CD8-positive, alpha-beta memory T cell (primary cell): ENCODE measurements around the gene BMI1. TPM values are rescaled to one million over a fixed set of nuclear protein-coding genes. Genes with fewer than 3 reads are reported as not detected.
"Not testable (repeated sequence)": the region's sequence is repeated elsewhere in the genome, so short reads cannot be mapped to it uniquely, and the experiment has no call there.

Experiments used
- CTCF ChIA-PET: fragments of 350-600 bp; sonication (Branson Sonifier 250); formaldehyde crosslinking; loops from one replicate; lab custom pipeline; 2021; ENCODE audit warnings: antibody characterized with exemption; lab: Charles Lee
- POLR2A ChIA-PET: fragments of 350-600 bp; sonication (Branson Sonifier 250); formaldehyde crosslinking; loops from one replicate; lab custom pipeline; 2021; ENCODE audit warnings: antibody characterized with exemption; lab: Charles Lee
- DNase-seq, 5 donors: peaks; one replicate each; pipeline versions ENCODE4 v3.0.0 to v3.0.0-alpha.2; 2020 to 2022; ENCODE audit warnings: mixed read lengths in 1 of 5
- H3K27ac ChIP-seq: one replicate; pipeline ENCODE4 v1.7.0; 2013; ENCODE audit warnings: low read depth, mild to moderate bottlenecking, low read length, moderate library complexity
- H3K27me3 ChIP-seq: 2 replicates; pipeline ENCODE4 v1.7.0; 2013; ENCODE audit warnings: low read length, mild to moderate bottlenecking; ENCODE audit not compliant: insufficient read depth, poor library complexity, severe bottlenecking
- H3K36me3 ChIP-seq: 2 replicates; pipeline ENCODE4 v1.7.0; 2013; ENCODE audit warnings: mild to moderate bottlenecking, low read length, moderate library complexity; ENCODE audit not compliant: insufficient read depth
- H3K4me1 ChIP-seq: 2 replicates; pipeline ENCODE4 v1.7.0; 2013; ENCODE audit warnings: mild to moderate bottlenecking, low read length, moderate library complexity; ENCODE audit not compliant: insufficient read depth
- H3K4me3 ChIP-seq: 2 replicates; pipeline ENCODE4 v1.7.0; 2013; ENCODE audit warnings: mild to moderate bottlenecking, low read length
- H3K9me3 ChIP-seq: 2 replicates; pipeline ENCODE4 v1.7.0; 2013; ENCODE audit warnings: mild to moderate bottlenecking, low read length
- H3K27ac Mint-ChIP-seq, 8 donors: one replicate each; pipeline ENCODE4 v1.8.0; 2020 to 2021; ENCODE audit warnings: mixed read lengths in 8 of 8, mild to moderate bottlenecking in 6 of 8, inconsistent platforms in 3 of 8, moderate library complexity in 3 of 8
- H3K27me3 Mint-ChIP-seq, 2 donors: one replicate each; pipeline ENCODE4 v1.8.0; 2020 to 2021; ENCODE audit warnings: mixed read lengths in 2 of 2, mild to moderate bottlenecking in 1 of 2, moderate library complexity in 1 of 2
- H3K36me3 Mint-ChIP-seq, 3 donors: one replicate each; pipeline ENCODE4 v1.8.0; 2020 to 2021; ENCODE audit warnings: mixed read lengths in 3 of 3, inconsistent platforms in 1 of 3, mild to moderate bottlenecking in 1 of 3
- H3K4me1 Mint-ChIP-seq, 3 donors: one replicate each; pipeline ENCODE4 v1.8.0; 2020 to 2021; ENCODE audit warnings: mixed read lengths in 3 of 3, inconsistent platforms in 1 of 3, mild to moderate bottlenecking in 1 of 3
- H3K4me3 Mint-ChIP-seq, 7 donors: one replicate each; pipeline ENCODE4 v1.8.0; 2020 to 2021; ENCODE audit warnings: mixed read lengths in 7 of 7, mild to moderate bottlenecking in 6 of 7, moderate library complexity in 4 of 7, inconsistent platforms in 2 of 7
- H3K9me3 Mint-ChIP-seq, 5 donors: one replicate each; pipeline ENCODE4 v1.8.0; 2020 to 2022; ENCODE audit warnings: mixed read lengths in 5 of 5, mild to moderate bottlenecking in 3 of 5, moderate library complexity in 2 of 5, inconsistent platforms in 1 of 5
- polyA plus RNA-seq: library from polyadenylated mRNA; unstranded; fragments of 300-500 nt; fragmentation: Illumina TruSeq; gene quantifications from one replicate; pipeline ENCODE4 v1.2.3, GENCODE V29; 2021
- total RNA-seq, 2 experiments: library from RNA; stranded (reverse); gene quantifications; one replicate each; pipeline ENCODE4 v1.2.3, GENCODE V29; 2021

BMI1 gene
- total and polyA plus RNA-seq, 3 experiments from 2014 or later = 39.3 to 97.3 (median 87.8) TPM

- Mint-ChIP-seq H3K4me3 (no peak overlapping the region), H3K9me3 (no peaks in the 10 kb centered on the region), H3K4me1 (no peaks in the 10 kb centered on the region), H3K27ac (no peak overlapping the region), H3K36me3 (no peaks in the 10 kb centered on the region), H3K27me3 (peaks cover 7 to 45% of the 10 kb centered on the region in 2 donors)
- Histone ChIP-seq H3K27me3 (no peaks in the 10 kb centered on the region), H3K4me1 (no peaks in the 10 kb centered on the region), H3K4me3 (no peak overlapping the region), H3K36me3 (no peaks in the 10 kb centered on the region), H3K27ac (no peak overlapping the region), H3K9me3 (no peaks in the 10 kb centered on the region)
- CTCF ChIA-PET = no interaction called here
- no peak for DNase-seq
- POLR2A ChIA-PET = no interaction called here
Observed at GRCh38 chr10:22303461-22303860, 17.4 kb upstream of the BMI1 start.

DNA sequence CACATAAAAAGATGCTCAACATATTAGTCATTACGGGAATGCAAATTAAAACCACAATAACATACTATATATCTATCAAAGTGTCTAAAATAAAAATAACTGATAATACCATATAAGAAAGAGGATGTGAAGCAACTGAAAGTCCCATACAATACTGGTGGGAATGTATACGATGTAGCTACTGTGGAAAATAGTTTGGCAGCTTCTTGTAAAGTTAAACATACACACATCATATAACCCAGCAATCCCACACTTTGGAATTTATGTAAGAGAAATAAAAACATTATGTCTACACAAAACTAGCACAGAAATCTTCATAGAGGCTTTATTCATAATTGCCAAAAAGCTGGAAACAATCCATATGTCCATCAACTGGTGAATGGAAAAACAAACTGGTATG, 15.2 kb upstream of the BMI1 start:
- no peak overlapping the region for H3K27ac ChIP-seq
- Mint-ChIP-seq H3K4me1 (no peaks in the 10 kb centered on the region), H3K27ac (no peak overlapping the region), H3K4me3 (no peak overlapping the region), H3K36me3 (no peaks in the 10 kb centered on the region), H3K27me3 (peaks cover 9 to 37% of the 10 kb centered on the region in 2 donors), H3K9me3 (no peaks in the 10 kb centered on the region)
- no peaks in the 10 kb centered on the region for H3K4me1 ChIP-seq
- DNase-seq = no peak
- CTCF ChIA-PET = no interaction called here
- POLR2A ChIA-PET = no interaction called here
- H3K36me3 ChIP-seq = no peaks in the 10 kb centered on the region
- H3K9me3 ChIP-seq = no peaks in the 10 kb centered on the region
- no peaks in the 10 kb centered on the region for H3K27me3 ChIP-seq
- H3K4me3 ChIP-seq = no peak overlapping the region

- Mint-ChIP-seq H3K27ac (no peak overlapping the region), H3K36me3 (no peaks in the 10 kb centered on the region), H3K9me3 (no peaks in the 10 kb centered on the region), H3K4me3 (no peak overlapping the region), H3K4me1 (no peaks in the 10 kb centered on the region), H3K27me3 (peaks cover 9 to 43% of the 10 kb centered on the region in 2 donors)
- H3K36me3 ChIP-seq = no peaks in the 10 kb centered on the region
- ChIA-PET CTCF (interaction anchor here (1.6 kb wide), 1 partner anchor 8 kb away, joined by 3 read pairs; the partner anchor contains the start of gene COMMD3), POLR2A (no interaction called here)
- H3K9me3 ChIP-seq = no peaks in the 10 kb centered on the region
- H3K4me1 ChIP-seq = no peaks in the 10 kb centered on the region
- no peak overlapping the region for H3K27ac ChIP-seq
- DNase-seq = no peak
- H3K27me3 ChIP-seq = no peaks in the 10 kb centered on the region
- no peak overlapping the region for H3K4me3 ChIP-seq
Observed at GRCh38 chr10:22308390-22308789, 12.5 kb upstream of the BMI1 start.

GRCh38 chr10:22309180-22310000, 11.5 kb upstream of the BMI1 start:
- peak overlapping the region in 1 of 8 donors; percentile 32 for H3K27ac Mint-ChIP-seq
- no peaks in the 10 kb centered on the region for H3K36me3 Mint-ChIP-seq
- no peaks in the 10 kb centered on the region for H3K9me3 Mint-ChIP-seq
- no peak overlapping the region for H3K4me3 Mint-ChIP-seq
- DNase-seq = no peak
- Histone ChIP-seq H3K9me3 (no peaks in the 10 kb centered on the region), H3K36me3 (no peaks in the 10 kb centered on the region), H3K27me3 (no peaks in the 10 kb centered on the region), H3K27ac (no peak overlapping the region), H3K4me3 (no peak overlapping the region), H3K4me1 (no peaks in the 10 kb centered on the region)
- no peaks in the 10 kb centered on the region for H3K4me1 Mint-ChIP-seq
- peaks cover 8 to 36% of the 10 kb centered on the region in 2 donors for H3K27me3 Mint-ChIP-seq
- ChIA-PET CTCF (no interaction called here), POLR2A (no interaction called here)

- H3K4me3 ChIP-seq, H3K27me3 ChIP-seq, H3K4me1 Mint-ChIP-seq, H3K36me3 Mint-ChIP-seq, H3K9me3 Mint-ChIP-seq, H3K27ac ChIP-seq, DNase-seq, H3K4me3 Mint-ChIP-seq, H3K36me3 ChIP-seq, POLR2A ChIA-PET, H3K27ac Mint-ChIP-seq, H3K9me3 ChIP-seq, H3K4me1 ChIP-seq, CTCF ChIA-PET: not testable (repeated sequence)
- peaks cover 8 to 36% of the 10 kb centered on the region in 2 donors for H3K27me3 Mint-ChIP-seq
Observed at GRCh38 chr10:22310012-22310411, 10.9 kb upstream of the BMI1 start.

GRCh38 chr10:22310928-22311327, 10.0 kb upstream of the BMI1 start:
- no peaks in the 10 kb centered on the region for H3K9me3 ChIP-seq
- H3K4me1 ChIP-seq = peaks cover 4% of the 10 kb centered on the region
- H3K4me3 ChIP-seq = no peak overlapping the region
- no peaks in the 10 kb centered on the region for H3K9me3 Mint-ChIP-seq
- peaks cover 6 to 14% (median 13%) of the 10 kb centered on the region in 3 donors for H3K4me1 Mint-ChIP-seq
- no peak for DNase-seq
- peaks cover 10 to 29% of the 10 kb centered on the region in 2 donors for H3K27me3 Mint-ChIP-seq
- peak overlapping the region in 1 of 8 donors; percentile 50 for H3K27ac Mint-ChIP-seq
- H3K27ac ChIP-seq = no peak overlapping the region
- H3K4me3 Mint-ChIP-seq = no peak overlapping the region
- H3K36me3 Mint-ChIP-seq = peaks cover 0 to 5% (median 0%) of the 10 kb centered on the region in 3 donors
- H3K36me3 ChIP-seq = no peaks in the 10 kb centered on the region
- no peaks in the 10 kb centered on the region for H3K27me3 ChIP-seq
- ChIA-PET CTCF (no interaction called here), POLR2A (no interaction called here)

DNA sequence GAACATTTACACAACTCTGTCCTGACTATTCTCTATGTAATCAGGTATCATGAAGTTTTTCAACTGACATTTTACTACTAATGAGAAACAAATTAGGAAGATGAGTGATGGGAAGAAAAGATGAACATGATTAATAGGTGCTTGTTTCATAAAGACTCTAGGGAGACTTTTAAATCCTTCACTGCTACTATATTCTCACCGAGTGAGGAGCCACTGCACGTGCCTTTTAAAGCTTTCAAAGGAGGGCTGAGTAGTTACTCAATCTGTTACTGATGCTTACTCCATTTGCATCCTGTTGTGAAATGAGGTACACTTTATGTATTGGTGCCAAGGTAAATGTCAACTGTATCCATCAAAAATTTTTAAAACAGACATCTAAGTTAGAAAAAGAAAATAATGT, 6.0 kb upstream of the BMI1 start:
- H3K27ac Mint-ChIP-seq = peak overlapping the region in 1 of 8 donors; percentile 22
- Histone ChIP-seq H3K27me3 (peaks cover 6% of the 10 kb centered on the region), H3K4me1 (peaks cover 30% of the 10 kb centered on the region), H3K9me3 (no peaks in the 10 kb centered on the region), H3K36me3 (no peaks in the 10 kb centered on the region), H3K4me3 (no peak overlapping the region), H3K27ac (no peak overlapping the region)
- DNase-seq = no peak
- H3K9me3 Mint-ChIP-seq = peaks cover 0 to under 1% (median 0%) of the 10 kb centered on the region in 5 donors
- H3K27me3 Mint-ChIP-seq = peaks cover 4 to 24% of the 10 kb centered on the region in 2 donors
- ChIA-PET CTCF (interaction anchor here (1.5 kb wide), 1 partner anchor 818 kb away, joined by 3 read pairs; no protein-coding TSS in a partner anchor), POLR2A (interaction anchor here (2.4 to 3.4 kb wide), 3 partner anchors 25 to 122 kb away, joined by 19 to 24 read pairs (median 20); no protein-coding TSS in a partner anchor)
- H3K36me3 Mint-ChIP-seq = peaks cover 0 to 9% (median 0%) of the 10 kb centered on the region in 3 donors
- peak overlapping the region; percentile 4 to 96 (median 92) for H3K4me3 Mint-ChIP-seq
- peaks cover 21 to 42% (median 42%) of the 10 kb centered on the region in 3 donors for H3K4me1 Mint-ChIP-seq
